HG02678 (cell line): ENCODE data around the gene BAIAP2.
"Not testable (repeated sequence)": the region's sequence is repeated elsewhere in the genome, so short reads cannot be mapped to it uniquely, and the experiment has no call there.

Source experiments
- ATAC-seq: cut with Tn5 transposase; IDR thresholded peaks from one replicate; pipeline ENCODE4 v1.9.1; 2021; ENCODE audit warnings: mild to moderate bottlenecking, moderate library complexity; ENCODE audit not compliant: unreplicated experiment

The BAIAP2 gene

GRCh38 chr17:81064678-81065475, 29.9 kb downstream of the BAIAP2 start:
- ATAC-seq = no peak

GRCh38 chr17:81065500-81065899, 30.5 kb downstream of the BAIAP2 start:
- ATAC-seq = no peak

- ATAC-seq = no peak
Observed at GRCh38 chr17:81066072-81066471, 31.1 kb downstream of the BAIAP2 start.

- ATAC-seq = no peak
Observed at GRCh38 chr17:81066771-81067315, 31.9 kb downstream of the BAIAP2 start.

- no peak for ATAC-seq
Observed at GRCh38 chr17:81067391-81067811, 32.5 kb downstream of the BAIAP2 start.

GRCh38 chr17:81068411-81069134, 33.6 kb downstream of the BAIAP2 start:
- ATAC-seq = no peak

- no peak for ATAC-seq
Observed at GRCh38 chr17:81069135-81069645, 34.2 kb downstream of the BAIAP2 start.

GRCh38 chr17:81070541-81071246, 35.7 kb downstream of the BAIAP2 start:
- ATAC-seq = no peak

GRCh38 chr17:81071761-81072741, 37.1 kb downstream of the BAIAP2 start:
- ATAC-seq = no peak

GRCh38 chr17:81073967-81074839, 39.3 kb downstream of the BAIAP2 start:
- no peak for ATAC-seq

GRCh38 chr17:81074875-81075274, 39.9 kb downstream of the BAIAP2 start:
- no peak for ATAC-seq

- ATAC-seq = no peak
Observed at GRCh38 chr17:81075307-81075706, 40.4 kb downstream of the BAIAP2 start.

- ATAC-seq = no peak
Observed at GRCh38 chr17:81076141-81076679, 41.3 kb downstream of the BAIAP2 start.

GRCh38 chr17:81078026-81078913, 43.3 kb downstream of the BAIAP2 start:
- ATAC-seq = not testable (repeated sequence)

GRCh38 chr17:81080019-81080418, 45.1 kb downstream of the BAIAP2 start:
- ATAC-seq = no peak

GRCh38 chr17:81081222-81082176, 46.5 kb downstream of the BAIAP2 start:
- ATAC-seq = no peak
